ENCODE data around the gene SLC7A6.
A peak's percentile ranks its signal among the peaks of the same experiment; 100 is the strongest.
"Not testable (repeated sequence)": the region's sequence is repeated elsewhere in the genome, so short reads cannot be mapped to it uniquely, and the experiment has no call there.

The SLC7A6 gene

DNA sequence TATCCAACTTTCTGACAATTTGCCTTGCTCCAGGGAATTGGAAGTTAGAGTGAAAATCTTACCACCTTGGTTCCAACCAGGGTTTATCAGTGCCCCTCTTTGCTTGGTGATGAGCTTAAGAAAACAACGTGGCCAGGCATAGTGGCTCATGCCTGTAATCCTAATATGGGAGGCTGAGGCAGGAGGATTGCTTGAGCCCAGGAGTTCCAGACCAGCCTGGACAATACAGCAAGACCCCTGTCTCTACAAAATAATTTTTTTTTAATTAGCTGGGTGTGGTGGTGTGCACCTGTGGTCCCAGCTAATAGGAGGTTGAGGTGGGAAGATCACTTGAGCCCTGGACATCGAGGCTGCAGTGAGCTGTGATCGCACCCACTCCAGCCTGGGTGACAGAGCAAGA lies 21.4 kb downstream of the SLC7A6 start:
- DNase-seq: no peak

DNA sequence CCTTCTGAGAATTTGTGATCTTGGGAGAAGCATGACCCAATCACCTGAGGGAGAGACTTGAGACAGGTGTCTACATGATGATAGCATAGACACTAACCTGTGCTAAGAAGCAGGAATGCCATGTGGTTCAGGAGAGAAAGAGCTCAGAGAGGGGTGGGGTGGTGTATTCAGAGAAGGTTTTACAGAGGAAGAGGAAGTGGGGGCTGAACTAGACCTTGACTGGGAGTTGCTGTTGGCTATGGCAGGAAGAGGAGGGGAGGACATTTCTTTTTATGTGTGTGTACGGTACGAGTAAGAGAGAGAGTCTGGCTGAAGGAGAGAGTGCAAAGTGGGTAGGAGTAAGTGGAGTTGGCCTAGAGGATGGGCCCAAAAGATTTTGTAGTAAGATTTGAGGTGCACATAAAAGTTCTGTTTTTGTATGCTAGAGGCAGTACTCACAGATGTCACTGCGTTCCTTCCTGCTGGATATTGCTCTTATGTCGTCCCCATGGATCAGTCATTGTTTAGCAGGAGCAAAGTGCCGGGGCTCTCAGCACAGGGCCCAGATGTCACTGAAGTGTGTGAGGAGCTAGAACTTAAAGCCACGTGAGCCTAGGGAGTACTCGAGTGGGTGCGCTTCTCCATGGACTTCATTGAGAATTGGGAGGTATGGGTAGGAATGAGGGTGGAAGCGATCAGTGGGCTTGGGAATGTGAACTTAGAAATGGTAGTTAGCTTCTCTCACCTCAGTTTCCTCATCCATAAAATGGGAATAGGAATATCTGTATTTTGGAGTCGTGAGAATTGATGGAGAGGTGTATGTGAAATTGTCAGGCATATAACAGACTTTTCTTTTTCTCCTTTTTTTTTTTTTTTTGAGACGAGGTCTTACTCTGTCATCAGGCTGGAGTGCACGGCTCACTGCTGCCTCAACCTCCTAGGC lies 22.1 kb downstream of the SLC7A6 start:
- peak; percentile 49 for DNase-seq

DNA sequence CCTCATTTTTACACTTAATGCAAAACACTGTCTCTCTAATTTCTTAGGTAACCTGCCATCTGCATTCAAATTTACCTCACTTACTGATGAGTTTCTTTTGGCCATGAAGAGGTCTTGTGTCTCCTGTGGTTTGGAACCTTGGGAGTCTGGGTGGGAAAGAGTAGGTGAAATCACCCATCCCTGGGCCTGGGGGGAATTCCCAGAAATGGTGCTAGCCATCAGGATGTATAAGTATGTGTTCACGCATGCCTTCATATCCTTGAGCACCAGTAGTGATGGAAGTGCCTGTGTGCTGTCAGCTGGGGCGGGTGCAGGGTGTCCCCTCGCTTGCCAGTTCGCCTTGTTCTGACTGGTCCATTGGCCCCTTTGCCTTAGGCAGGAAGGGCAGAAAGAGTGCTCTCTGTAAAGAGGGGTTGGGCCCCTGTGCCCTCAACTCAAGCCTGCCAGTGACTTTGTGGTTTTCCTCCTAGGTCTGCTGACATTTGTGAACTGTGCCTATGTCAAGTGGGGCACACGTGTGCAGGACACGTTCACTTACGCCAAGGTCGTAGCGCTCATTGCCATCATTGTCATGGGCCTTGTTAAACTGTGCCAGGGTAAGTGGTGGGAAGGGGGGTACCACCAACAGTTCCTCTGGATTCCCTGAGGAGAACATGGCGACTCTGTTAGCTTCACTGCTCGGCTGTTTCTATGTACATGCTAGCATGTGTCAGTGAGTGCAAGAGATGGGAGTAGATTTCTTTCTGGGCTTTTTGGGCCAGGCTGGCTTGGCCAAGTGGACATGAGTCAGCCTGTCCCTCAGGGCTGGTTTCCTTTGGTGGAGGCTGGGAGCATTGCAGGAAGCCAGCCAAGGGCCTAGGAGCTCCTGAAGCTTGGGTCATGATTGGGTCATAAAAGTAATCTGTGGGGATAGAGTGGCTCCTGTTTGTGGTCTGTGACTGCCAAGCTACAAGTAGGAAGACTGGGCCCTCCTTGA lies 23.2 kb downstream of the SLC7A6 start:
- peak; percentile 46 for DNase-seq

DNA sequence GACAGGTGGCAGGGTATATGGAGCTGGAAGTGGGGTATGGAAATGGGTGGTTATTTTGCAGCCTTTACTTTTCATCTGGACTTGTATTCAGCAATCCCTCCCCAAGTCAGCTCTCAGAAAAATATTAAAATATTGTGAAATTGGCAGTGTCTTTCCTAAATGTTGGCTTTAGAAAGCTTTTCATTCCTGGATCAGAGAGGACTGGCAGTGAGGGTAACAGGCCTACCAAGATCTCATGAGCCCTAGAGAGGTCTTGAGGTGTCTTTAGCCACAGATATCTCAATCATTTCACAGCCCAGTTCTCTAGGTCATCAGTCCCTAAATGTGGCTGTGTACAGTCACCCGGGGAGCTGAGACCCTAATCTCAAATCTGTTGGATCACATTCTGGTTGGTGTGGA lies 23.9 kb downstream of the SLC7A6 start:
- no peak for DNase-seq

DNA sequence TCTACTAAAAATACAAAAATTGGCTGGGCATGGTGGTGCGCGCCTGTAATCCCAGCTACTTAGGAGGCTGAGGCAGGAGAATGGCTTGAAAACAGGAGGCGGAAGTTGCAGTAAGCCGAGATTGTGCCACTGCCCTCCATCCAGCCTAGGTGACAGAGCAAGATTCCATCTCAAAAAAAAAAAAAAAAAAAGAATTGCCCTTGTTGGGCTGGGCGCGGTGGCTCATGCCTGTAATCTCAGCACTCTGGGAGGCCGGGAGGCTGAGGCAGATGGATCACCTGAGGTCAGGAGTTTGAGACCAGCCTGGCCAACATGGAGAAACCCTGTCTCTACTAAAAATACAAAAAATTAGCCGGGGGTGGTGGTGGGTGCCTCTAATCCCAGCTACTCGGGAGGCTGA lies 24.5 kb downstream of the SLC7A6 start:
- DNase-seq: not testable (repeated sequence)

DNA sequence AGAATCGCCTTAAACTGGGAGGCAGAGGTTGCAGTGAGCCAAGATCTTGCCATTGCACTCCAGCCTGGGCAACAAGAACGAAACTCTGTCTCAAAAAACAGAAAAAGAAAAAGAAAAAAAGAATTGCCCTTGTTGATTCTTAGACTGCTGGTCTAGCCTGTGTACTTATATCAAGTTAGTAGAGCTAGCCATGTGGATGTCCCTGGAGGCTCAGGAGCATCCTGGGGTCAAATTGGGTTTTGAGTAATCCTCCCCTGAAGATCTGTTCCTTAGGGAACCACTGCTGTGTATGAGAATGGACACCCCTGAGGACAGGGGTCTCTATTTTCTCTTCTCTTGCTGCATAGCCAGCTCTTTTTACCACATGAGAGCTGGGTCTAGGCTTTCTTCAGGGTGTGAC lies 24.9 kb downstream of the SLC7A6 start:
- no peak for DNase-seq

DNA sequence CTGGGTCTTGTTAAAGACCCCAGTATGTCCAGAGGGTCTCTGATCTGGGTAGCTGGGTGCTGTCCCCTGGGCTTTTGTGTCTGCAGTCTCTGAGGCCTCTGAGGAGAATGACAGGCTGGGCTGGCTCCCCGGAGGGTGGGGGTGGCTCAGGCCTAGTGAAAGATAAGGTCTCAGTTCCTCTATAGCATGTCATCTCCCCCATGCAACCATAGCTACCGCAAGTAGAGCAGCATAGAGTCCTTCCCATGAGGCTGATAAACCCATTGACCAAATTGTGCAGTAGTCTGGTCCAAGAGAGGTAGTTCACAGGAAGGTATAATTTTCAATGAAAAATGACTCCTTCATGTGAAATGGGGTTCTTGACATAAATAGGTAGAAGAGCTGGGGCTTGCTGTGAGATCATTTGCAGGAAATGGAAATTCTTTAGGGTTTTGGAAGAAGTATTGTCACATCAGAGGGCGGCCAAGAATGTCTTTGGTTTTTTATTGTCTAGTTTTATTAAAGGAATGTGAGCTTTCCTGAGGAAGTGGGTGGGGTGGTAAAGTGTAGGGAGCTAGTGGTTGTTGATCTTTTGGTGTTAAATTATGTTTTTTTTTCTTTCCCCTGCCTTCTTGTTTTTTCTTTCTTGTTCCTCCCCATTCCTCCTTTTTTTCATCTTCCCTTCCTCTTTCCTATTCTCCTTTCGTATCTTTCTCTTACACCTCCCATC lies 25.4 kb downstream of the SLC7A6 start:
- peak; percentile 61 for DNase-seq

DNA sequence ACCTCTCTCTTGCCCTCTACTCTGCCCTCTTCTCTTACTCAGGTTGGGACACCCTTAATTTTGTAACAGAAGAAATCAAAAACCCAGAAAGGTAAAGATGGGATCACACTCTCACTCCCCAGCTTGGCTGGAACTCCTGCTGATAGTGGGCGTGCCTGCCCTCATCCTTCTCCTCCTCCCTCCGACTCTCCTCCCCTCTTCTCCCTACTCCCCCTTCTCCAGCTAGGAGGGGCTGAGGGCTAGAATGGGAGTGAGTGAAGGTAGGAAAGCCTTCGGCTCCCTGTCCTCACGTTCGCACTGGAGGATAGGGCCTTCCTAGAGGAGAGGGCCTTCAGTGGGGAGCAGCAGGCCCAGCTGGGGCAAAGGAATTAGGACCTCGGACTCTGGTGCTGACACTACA lies 26.1 kb downstream of the SLC7A6 start:
- no peak for DNase-seq

DNA sequence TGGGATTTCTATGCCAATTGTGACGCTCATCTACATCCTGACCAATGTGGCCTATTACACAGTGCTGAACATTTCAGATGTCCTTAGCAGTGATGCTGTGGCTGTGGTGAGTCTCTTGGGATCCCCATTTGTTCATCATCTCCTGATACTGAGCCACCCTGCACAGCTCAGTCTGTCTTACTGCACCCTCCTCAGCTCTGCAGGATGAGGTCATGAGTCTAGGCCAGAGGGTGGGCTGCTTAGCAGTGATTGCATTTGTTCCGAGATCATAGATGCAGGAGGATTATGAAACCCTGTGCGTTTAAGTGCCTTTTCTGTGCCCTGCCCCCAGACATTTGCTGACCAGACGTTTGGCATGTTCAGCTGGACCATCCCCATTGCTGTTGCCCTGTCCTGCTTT lies 26.9 kb downstream of the SLC7A6 start:
- DNase-seq: no peak

DNA sequence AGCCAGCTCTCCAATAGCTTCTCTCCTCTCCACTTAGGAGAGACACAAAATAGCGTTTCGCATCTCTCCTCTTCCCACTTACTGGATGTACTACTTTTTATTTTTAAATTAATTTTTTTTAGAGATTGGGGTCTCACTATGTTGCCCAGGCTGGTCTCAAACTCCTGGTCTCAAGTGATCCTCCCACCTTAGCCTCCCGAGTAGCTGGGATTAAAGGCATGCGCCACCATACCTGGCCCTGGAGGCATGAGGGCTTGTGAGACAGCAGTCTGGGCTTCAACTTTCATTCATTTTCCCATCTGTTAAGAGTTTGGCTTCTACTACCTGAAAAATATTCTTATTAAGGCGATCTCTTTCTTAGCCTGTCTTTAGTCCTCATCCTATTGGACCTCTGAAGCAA lies 28.1 kb downstream of the SLC7A6 start:
- DNase-seq: no peak

DNA sequence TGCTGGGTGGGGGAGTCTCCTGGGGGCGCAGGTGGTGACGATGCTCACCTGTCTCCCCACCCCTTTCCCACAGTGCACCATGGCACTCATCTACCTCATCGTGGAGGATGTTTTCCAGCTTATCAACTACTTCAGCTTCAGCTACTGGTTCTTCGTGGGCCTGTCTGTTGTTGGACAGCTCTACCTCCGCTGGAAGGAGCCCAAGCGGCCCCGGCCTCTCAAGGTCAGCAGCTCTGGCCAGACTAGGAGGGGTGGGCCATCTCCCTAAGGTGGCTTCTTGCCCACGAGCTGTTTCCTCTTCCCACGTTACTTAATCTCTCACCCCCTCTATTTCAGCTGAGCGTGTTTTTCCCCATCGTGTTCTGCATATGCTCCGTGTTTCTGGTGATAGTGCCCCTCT lies 32.0 kb downstream of the SLC7A6 start:
- no peak for DNase-seq

DNA sequence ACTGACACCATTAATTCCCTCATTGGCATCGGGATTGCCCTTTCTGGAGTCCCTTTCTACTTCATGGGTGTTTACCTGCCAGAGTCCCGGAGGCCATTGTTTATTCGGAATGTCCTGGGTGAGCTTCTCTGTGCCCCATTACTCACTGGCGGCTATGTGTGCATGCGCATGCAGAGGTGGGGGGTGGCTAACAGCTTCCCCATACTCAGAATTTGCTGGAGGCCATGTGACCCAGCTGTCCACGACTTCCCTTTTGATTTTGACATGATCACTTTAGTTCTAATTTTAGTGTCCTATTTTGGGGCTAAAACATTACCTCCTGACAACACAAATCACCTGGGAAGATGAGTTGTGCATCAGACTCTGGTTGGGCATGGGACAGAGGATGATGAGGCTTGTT lies 32.4 kb downstream of the SLC7A6 start:
- no peak for DNase-seq

DNA sequence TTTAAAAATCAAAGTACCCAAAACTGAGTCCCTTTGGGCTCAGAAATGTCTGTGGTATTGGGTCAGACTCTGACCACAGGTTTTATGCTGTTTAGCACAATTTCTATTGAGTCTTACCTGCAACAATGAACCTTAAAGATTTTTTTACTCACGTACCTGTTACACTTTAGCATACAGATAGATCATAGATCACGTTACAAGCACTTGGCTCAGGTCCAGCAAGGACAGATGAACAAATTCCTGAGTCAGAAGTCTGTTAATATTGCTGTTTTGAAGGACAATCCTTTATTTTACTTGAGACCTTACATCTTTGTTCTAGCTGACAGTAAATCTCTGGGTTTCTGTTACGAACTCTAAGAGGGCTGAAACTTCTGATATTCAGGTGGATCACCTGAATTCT lies 33.6 kb downstream of the SLC7A6 start:
- no peak for DNase-seq

DNA sequence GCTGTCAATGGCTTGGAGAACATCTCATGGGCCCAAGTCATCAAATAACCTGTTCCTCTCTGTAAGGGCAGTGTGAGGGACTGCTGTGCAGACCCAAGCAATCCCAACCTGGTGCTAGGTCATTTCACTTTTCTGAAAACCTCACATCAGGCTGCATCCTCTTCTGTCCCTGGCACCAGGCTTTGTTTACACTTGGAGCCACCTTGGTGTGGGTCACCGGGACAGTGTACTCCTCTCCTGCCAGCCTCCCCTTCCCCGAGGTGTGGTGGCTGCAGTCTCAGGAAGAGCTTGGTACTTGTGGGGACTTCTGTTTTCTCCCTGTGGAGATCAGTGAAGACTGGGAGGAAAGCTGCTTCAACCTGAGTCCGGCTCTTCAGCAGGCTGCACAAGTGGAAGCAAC lies 34.0 kb downstream of the SLC7A6 start:
- no peak for DNase-seq

DNA sequence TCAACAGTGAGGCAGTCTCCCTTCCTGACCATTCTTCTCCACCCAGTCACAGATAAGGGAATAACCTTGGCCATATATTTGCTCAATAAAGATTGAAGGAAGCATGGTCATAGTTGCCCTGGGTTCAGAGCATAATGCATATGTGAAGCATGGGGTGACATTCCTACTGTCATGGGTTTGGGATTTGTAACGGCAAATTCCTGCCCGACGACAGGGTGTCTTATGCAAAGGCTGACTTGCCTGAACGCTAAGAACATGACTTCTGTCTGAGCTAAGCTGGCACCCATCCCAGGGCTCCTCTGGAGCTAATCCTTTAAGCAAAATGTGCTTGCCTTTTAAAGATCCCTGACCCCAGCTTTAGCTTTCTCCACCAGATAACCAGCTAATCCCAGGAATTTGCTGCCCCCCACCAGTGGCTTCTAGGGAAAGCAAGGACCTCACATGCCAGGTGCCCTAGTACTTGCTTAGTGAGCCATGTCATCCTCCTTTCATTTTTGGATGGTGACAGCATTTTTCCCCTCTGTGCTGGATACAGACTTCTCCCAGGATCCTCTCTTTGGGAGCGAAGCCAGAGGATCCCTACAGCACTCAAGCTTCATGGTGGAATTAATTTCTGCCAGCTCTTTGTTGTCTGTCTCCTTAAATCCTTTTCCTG lies 34.7 kb downstream of the SLC7A6 start:
- DNase-seq: no peak

DNA sequence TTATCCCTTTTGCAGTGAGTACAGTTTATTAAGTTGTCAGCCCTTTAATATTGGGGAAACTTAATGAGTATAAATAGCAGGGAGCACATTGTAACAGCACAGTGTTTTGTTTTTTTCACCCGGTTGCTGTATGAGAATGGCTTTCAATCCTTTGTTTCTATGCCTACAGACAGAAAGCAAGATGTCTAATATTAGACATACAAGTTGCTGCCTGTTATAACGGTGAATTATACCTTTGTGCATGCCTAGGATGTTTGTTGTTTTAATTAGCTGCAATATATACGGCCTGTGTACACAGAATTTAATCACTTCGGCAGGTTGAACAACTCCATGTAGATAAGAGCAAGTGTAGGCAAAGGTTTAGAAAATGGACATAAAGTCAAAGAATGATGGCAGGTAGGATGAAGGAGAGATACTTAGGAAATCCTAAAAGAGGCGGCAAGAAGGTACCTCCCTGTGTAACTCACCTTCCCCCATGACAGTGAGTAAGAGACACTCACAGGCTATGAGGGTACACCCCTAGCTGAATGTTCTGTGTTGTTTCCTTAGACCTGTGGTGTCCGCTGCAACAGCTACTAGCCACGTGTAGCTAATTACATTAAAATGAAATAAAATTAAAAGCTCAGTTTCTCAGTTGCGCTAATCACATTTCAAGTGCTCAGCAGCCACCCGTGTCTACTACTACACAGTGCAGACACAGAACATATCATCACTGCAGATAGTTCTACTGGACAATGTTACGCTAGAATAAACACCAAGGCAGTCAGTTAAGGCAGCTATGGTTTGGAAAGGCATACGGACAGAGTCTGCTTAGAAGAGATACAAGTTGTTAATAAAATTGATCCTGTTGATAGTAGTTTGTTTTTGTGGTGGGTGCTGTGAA lies 35.5 kb downstream of the SLC7A6 start:
- no peak for DNase-seq

DNA sequence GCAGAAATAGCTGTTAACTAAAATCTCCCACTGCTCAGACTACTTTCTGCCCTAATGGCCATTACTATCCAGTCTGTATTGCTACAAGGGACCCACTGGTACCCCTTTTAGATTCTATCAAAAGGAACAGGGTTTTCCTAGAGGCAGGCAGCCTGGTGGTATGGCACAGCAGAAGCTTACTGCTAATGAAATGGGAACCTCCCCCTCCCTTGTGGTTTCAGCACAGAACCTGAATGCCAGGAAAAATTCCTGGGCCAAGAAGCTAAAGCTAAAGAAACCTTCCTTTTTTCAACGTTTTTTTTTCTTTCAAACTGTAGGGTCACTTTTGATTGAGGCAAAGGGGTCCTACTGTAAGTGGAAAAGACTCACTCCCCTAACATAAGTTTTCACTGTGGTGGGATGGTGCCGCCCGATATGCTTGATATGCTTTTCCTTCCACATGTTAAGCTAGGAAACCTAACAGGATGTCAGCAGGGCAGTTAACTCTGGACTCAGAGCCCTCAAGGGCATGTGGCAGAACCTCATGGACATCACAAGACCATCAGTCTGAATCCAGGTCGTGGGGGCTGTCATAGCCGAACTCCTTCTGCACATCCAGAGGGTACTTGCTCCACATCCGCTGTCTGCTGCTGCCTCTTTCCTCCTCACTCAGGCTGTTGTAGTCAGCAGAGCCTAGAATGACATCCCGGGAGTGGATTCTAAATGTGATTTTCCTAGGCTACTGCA lies 36.6 kb downstream of the SLC7A6 start:
- no peak for DNase-seq

DNA sequence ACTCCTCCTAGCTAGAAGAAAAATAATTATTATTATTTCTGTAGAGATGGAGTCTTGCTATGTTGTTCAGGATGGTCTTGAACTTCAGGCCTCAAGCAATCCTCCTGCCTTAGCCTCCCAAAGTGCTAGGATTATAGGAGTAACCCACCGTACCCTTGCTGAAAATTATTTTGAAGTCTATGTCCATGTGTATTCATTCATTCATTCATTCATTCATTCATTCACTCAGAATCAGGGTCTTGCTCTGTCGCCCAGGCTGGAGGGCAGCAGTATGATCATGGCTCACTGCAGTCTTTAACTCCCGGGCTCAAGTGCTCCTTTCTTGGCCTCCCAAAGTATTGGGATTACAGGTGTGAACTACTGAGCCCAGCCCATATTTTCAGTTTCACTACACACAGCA lies 42.3 kb downstream of the SLC7A6 start:
- no peak for DNase-seq

DNA sequence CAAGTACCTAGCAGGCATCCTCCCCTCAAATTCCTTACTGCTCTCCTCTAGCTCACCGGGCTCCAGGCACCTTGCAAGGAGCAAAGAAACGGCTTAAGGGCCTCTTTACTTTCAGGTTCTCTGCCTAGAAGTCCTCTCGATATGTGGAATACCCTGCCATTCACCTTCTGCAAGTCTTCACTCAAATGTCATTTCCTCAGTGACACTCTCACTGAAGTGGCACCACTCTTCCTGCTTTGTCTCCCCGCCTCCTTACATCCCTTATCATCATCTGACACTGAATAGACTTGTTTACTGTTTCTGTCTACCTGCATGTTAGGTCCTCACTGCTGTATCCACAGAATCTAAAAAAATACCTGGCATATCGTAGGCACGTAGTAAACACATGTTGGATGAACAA lies 45.5 kb downstream of the SLC7A6 start:
- no peak for DNase-seq

DNA sequence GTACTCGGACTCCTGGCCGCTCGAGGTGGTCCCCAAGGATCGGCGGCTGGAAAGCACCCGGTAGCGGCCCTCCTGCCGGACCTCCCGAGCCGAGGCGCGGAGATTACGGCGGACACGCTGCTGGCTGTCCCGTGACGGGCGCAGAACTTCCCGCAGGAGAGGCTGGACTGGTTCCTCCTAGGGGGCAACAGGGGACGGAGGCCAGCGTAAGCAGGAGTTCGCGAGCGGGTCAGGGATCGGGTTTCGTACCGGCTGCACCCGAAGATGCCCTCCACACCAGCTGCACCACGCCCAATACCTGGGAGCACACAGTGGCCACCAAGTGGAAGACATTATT lies 46.1 kb downstream of the SLC7A6 start:
- DNase-seq: no peak

Measured in CD4-positive, alpha-beta T cell treated with Interleukin-15 for 1 hour (primary cell).